Renal cortical epithelial cell (primary cell): ENCODE measurements around the gene ZNF692. TPM values are rescaled to one million over a fixed set of nuclear protein-coding genes. Genes with fewer than 3 reads are reported as not detected.
A peak's percentile ranks its signal among the peaks of the same experiment; 100 is the strongest.

ENCODE experiments used
- DNase-seq: peaks from one replicate; pipeline ENCODE4 v3.0.0-alpha.2; 2011; ENCODE audit warnings: low read depth
- total RNA-seq: library from RNA; depleted of rRNA; stranded (reverse); fragments of >200 nt; gene quantifications from 2 replicates; pipeline ENCODE4 v1.2.3, GENCODE V29; 2014

ZNF692 gene
- total RNA-seq, 1 donor from 2014 or later = 19.6 TPM

DNA sequence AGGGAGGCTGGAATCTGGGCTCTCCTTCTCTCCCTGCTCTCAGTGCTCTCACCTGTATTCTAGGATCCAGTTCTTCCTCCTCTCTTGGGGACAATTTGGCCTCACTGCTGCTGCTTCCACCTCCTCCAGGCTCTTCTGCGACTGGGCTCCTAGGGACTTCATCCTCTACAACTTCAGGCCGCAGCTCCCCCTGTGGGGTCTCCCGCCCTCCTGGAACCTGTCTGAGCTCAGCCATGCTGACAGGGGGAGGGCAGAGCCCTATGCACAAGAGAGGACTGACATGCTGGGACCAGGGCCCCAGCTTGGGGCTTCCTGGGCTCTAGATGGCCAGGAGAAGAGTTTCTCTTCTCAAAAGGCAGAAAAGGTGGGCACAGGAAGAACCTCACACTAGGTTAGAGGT, 34.2 kb downstream of the ZNF692 start:
- no peak for DNase-seq

GRCh38 chr1:248824301-248824700, 34.6 kb downstream of the ZNF692 start:
- DNase-seq = no peak

DNA sequence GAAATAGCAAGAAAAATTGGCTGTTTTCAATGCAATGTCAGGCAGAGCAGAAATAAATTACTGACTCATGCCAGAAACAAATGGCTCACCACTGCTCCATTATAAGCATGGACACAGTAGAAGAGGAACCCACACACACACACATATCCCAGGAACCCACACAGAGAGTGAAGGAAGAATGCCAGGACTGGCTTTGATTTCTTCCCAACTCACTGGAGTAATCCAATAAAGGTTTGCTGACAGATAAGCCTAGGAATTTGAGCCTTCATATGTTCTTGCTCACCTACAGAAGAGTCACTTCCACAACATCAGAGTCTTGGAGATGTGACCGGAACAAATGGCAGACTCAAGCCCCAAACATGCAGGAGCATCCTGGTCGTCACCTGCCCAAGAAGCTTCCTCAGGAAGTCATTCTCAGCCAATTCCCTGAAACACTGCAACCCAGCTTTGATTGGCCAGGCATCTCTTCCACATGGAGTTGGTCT, 35.3 kb downstream of the ZNF692 start:
- DNase-seq = peak; percentile 61

DNA sequence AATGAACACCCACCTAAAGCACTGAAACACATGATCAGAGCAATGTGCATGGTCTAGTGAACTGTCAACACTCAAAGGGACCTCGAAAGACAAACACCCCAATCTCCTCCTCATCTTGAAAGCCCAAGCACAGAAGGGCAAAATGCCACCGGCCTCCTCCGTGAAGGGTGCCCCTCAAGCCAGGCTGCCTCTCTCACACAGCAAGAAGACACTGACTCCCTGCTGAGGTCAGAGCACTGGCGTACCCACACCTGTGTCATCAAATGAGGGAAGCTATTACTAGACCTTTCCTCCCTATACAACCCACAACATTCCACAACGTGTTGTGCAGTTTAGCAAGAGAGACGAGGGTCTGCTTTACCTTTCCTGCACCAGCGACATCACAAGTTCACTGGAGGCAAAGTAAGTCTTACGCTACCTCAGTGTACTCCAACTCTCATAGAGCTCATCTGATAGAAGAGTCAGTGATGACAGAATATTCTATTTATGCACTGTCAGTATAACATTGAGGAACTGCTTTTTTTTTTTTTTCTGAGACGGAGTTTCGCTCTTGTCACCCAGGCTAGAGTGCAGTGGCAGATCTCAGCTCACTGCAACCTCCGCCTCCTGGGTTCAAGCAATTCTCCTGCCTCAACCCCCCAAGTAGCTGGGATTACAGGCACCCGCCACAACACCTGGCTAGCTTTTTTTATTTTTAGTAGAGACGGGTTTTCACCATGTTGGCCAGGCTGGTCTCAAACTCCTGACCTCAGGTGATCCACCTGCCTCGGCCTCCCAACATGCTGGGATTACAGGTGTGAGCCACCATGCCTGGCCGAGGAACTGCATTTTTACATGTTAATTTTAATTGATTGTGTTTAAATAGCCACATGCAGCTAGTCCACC, 36.5 kb downstream of the ZNF692 start:
- no peak for DNase-seq

GRCh38 chr1:248821641-248822040, 37.2 kb downstream of the ZNF692 start:
- no peak for DNase-seq

DNA sequence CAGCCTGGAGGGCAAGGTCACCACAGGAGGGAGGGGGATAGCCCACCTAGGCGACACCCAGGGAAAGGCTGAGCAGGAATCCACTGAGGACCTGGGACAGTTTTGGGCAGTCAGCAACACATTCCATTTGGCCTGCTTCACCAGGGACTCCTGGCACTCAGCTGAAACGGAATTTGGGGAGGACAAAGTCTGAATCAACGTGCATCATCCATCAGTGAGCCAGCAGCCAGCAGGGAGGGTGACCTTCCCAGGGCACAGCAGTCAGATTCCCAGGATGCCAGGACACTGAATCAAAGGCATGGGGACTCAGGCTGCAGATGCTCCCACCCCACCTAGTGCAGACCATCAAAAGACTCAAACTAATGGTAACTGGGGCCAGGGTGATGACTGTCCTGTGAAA, 37.8 kb downstream of the ZNF692 start:
- DNase-seq = peak; percentile 75

DNA sequence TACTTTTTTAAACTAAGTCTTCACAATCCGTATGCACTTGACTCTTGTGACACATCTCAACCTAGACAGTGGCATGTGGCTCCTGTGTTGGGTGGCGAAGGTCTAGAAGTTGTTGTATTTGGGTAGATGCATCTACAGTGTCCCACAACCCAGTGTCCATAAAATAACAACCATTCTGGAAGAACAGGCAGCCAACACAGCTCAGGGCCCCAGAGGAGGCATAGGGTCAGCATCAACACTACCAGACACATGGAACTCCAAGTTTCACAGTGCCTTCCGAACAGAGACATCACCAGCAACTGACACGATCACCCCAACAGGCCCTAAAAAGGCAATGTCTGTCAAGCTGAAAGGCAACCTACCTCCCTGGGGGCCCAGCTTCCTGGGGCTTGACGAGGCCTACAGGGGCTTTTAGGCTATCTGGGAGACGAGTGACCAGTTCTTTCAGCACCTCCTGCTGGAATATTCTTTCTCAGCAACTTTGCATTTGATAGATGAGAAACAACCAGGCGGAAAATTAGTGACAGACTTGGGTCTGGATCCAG, 38.8 kb downstream of the ZNF692 start:
- no peak for DNase-seq

DNA sequence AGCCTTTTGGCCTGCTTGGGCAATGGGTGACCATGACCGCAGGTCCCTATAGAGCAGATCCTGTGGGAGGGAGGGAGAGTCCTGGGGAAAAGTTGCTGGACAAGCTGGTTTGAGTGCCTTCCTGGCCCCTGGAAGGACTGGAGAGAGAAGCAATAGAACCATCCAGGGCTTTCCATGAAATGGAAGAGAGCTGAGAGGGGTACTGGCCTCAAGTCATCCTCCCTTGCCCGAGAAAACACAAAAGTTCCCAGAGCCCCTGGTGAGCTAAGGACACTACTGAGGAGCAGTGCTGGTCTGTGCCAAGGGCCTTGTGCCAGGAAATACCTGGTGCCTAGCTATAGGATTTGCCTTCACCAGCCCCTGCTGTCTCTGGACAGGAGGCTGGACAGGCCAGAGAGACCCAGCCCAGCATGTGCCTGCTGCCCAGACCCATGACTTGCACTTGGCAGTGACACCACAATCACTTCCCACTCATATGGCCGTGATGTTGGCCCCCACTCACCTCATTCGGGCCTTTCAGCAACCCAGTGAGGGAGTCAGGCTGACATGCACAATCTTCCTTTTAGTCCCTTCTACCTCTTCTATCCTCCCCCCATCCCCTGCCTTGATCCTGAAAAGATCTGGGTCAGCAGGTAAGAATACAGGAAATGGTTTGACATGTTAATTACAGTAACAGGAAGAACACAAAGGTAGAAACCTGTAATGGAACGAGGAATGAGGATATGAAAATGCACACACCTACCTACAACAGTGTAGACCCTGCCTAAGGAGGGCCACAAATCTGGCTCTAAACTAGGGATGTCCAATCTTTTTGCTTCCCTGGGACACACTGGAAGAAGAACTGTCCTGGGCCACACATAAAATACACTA, 40.1 kb downstream of the ZNF692 start:
- no peak for DNase-seq

- DNase-seq = no peak
Measured at GRCh38 chr1:248817065-248817464, 41.8 kb downstream of the ZNF692 start.

- DNase-seq = no peak
Measured at GRCh38 chr1:248816042-248816851, 42.6 kb downstream of the ZNF692 start.

DNA sequence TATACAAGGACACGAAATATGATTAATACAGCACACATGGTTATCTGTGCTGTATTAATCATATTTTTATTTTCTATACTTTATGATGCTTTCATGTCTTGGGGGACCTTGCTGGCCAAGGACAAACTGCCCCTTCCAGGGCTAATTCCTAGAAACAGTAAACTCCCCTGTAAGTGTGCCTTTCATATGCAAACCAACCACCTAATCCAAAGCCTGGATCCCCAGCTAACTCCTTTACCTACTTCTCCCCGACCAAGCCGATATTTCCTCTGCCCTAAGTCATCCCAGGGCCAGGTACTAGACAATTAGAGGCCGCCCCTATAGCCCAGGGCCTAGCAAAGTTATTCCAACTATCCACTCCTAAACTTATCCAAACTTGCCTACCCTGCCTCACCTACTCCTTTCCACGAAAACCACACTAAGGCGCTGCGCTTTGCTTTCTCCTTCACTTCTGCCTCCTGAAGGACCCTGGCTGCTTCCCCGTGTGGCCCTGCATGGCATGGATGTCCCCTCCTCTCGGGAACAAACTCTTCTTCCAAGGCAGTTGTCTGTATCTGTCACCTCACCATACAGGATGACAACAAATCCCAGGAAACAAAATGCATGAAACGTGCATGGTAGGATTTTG, 43.4 kb downstream of the ZNF692 start:
- DNase-seq = no peak

- DNase-seq = no peak
Measured at GRCh38 chr1:248814351-248814750, 44.5 kb downstream of the ZNF692 start.

DNA sequence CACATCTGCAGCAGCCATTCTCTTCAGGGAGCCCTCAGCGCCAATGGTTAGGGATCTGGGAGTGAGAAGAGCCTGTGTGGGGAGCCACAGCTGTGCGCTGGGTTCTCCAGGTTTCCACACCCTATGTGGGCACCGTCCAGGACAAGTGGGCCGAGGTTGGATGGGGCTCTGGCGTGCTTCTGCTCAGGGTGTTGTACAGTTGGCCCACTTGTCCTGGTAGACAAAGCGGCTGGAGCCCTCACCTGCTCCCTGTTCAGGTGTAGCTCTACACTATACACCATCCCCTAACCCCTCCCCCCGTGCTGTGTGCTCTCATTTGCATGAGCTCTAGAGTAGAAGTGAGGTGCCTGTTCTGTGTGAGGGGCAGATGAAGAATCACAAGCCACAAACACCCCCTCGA, 45.3 kb downstream of the ZNF692 start:
- DNase-seq = no peak

GRCh38 chr1:248812736-248813425, 46.0 kb downstream of the ZNF692 start:
- DNase-seq = no peak

DNA sequence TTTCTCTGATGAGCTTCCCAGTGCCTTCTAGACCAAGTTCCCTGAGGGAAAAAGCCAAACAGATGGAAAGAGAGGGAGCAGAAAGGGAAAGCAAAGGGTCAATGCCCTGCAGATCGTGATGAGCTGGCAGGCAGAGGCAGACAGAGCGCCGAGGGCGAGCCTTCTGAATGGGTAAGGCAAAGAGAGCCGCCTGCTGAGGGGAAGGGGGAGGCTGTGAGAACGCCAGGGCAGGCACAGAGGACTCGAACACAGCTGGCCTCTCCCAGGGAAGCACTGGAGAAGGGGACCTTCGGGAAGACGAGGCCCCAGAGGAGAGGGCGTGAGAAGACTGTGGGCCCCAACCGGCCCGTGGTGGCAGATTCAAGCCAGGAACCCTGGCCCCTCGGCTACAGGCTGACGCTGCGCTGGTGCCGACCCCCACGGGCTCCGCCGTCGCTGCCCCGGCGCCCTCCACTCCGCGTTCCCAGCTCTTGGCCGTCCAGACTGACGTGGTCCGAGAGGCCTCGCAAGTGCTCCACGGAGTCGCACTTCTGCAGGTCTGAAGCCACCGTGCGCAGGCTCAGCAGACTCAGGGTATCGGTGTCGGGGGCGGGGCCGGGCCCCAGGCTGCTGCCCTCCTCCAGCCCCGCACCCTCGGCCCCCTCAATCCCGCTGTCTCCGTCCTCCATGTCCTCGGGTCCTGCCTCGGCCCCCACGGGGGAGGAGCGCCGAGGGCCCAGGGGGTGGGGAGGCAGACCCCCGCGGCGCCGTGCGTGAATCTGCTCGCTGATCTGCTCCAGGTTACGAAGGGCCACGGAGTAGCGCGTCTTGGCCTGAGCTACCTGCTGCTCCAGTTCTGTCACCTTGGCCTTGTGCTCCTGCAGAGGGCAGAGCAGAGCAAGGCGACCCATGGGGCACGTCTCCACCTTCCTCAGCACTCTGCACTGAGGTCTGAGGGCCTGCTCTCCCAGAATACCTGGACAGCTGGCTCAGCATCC, 47.1 kb downstream of the ZNF692 start:
- no peak for DNase-seq

DNA sequence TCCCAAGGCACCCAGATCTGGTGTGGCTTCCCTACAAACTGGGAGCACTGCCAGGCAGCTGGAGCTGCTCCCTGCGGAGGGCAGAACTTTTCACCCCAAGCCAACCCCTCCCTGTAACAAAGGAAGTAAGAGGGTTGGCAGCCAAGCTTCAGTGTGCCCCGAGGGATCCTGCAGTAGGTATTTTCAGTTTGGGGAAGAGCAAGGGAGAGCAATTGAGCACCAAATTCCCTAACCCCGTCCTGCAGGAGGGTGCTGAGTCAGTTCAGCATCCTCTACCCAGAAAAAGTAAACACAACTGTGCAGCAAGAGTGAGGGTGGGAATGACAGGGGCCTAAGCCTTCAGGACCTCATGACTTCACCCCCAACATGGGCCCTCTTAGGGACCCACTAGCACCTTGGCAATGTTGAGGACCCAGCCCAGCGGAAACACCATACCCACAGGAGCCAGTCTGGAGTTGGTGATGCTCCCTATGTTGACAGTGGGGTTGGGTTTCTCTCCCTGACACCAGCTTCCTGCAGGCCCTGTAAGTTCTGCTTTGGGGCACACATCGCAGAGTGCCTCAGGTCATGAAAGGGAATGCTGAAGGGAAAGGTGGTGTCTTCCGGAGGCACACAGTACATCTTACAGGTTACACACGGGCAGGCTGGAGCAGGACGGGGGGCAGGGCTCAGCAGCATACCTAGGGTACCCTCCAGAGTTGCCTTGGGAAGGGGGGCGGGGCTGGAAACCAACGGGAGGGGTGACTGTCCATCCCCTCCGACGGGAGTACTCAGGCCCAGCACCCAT, 48.0 kb downstream of the ZNF692 start:
- DNase-seq = no peak

- DNase-seq = no peak
Measured at GRCh38 chr1:248810000-248810726, 48.7 kb downstream of the ZNF692 start.

DNA sequence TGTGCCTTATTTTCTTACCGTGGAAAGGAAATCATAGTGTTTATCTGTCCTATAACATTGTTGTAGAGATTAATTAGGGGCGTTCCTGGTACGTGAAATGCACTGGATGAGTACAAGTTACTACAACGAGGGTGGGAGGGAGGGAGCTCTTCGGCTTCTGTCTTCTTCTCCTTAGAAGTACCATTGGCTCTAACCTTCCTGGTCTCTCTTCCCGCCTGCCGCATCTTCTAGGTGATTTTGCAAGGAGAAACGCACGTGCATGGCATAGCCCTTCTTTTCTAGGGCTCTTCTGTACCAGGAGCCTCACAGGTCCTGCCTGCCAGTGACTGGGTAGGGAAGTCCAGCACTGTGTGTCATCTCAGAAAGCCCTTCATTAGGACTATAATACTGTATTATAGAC, 50.0 kb downstream of the ZNF692 start:
- no peak for DNase-seq
